IMR-90 (cell line): ENCODE results near the gene RASIP1. TPM values are rescaled to one million over a fixed set of nuclear protein-coding genes. Genes with fewer than 3 reads are reported as not detected.

ENCODE experiments used
- ATAC-seq: fragments of 200-7000 bp; cut with Tn5 transposase; 2 replicates; pipeline ENCODE4 v1.9.1; 2020; ENCODE audit warnings: low read depth, mild to moderate bottlenecking, moderate library complexity
- BruUV-seq: library from RNA; stranded (reverse); fragments of 400-500 nt; replicated peaks from 2 replicates; lab custom pipeline; 2021; lab: Mats Ljungman, UMichigan
- CTCF ChIA-PET: fragments of 300-600 bp; formaldehyde crosslinking; extraction: SDS; loops from one replicate; lab custom pipeline; 2021; ENCODE audit warnings: antibody characterized with exemption; lab: Yijun Ruan, JAX
- POLR2A ChIA-PET: fragments of 300-600 bp; sonication (Branson Sonifier 250); formaldehyde crosslinking; loops from one replicate; lab custom pipeline; 2022; ENCODE audit warnings: antibody characterized with exemption; ENCODE audit not compliant: unreplicated experiment; lab: Charles Lee
- DNase-seq: peaks from one replicate; pipeline ENCODE4 v3.0.0; 2013
- H2AFZ ChIP-seq: replicated peaks from 2 replicates; pipeline ENCODE3; 2013; ENCODE audit warnings: low read length, mild to moderate bottlenecking; ENCODE audit not compliant: poor library complexity
- H2AK5ac ChIP-seq: 2 replicates; pipeline ENCODE4 v1.6.1; 2013; ENCODE audit warnings: low read depth, low read length, inconsistent platforms
- H2AK9ac ChIP-seq: replicated peaks from 2 replicates; pipeline ENCODE3; 2013; ENCODE audit warnings: mild to moderate bottlenecking, low read depth, low read length, moderate library complexity; ENCODE audit not compliant: poor library complexity
- H2BK120ac ChIP-seq: 2 replicates; pipeline ENCODE4 v1.6.1; 2013; ENCODE audit warnings: low read depth, low read length, inconsistent platforms
- H2BK15ac ChIP-seq: 3 replicates; pipeline ENCODE4 v1.6.1; 2013; ENCODE audit warnings: low read depth, low read length, inconsistent platforms
- H2BK20ac ChIP-seq: 2 replicates; pipeline ENCODE4 v1.6.1; 2013; ENCODE audit warnings: low read depth, mild to moderate bottlenecking, inconsistent platforms, low read length, moderate library complexity
- H2BK5ac ChIP-seq: 2 replicates; pipeline ENCODE4 v1.6.1; 2013; ENCODE audit warnings: mild to moderate bottlenecking, low read depth, low read length, inconsistent platforms; ENCODE audit not compliant: poor library complexity, severe bottlenecking
- H3K14ac ChIP-seq: replicated peaks from 2 replicates; pipeline ENCODE4 v1.6.1; 2013; ENCODE audit warnings: low read depth, low read length, inconsistent platforms
- H3K18ac ChIP-seq: 2 replicates; pipeline ENCODE4 v1.6.1; 2013; ENCODE audit warnings: low read depth, low read length, control low read depth
- H3K23ac ChIP-seq: 2 replicates; pipeline ENCODE4 v1.6.1; 2013; ENCODE audit warnings: low read depth, low read length, inconsistent platforms
- H3K27ac ChIP-seq: 2 replicates; pipeline ENCODE4 v1.5.1; 2013; ENCODE audit warnings: mild to moderate bottlenecking, control low read depth, low read length; ENCODE audit not compliant: insufficient read depth
- H3K27me3 ChIP-seq: 2 replicates; pipeline ENCODE4 v1.6.1; 2013; ENCODE audit warnings: low read length; ENCODE audit not compliant: control insufficient read depth, insufficient read depth
- H3K36me3 ChIP-seq: 2 replicates; pipeline ENCODE4 v1.6.1; 2013; ENCODE audit warnings: low read length, mixed read lengths; ENCODE audit not compliant: control insufficient read depth, insufficient read depth
- H3K4ac ChIP-seq: 2 replicates; pipeline ENCODE4 v1.6.1; 2013; ENCODE audit warnings: low read depth, low read length, inconsistent platforms
- H3K4me1 ChIP-seq: 2 replicates; pipeline ENCODE4 v1.6.1; 2013; ENCODE audit warnings: low read length, mixed read lengths; ENCODE audit not compliant: control insufficient read depth, insufficient read depth
- H3K4me2 ChIP-seq: 2 replicates; pipeline ENCODE4 v1.6.1; 2013; ENCODE audit warnings: low read depth, mild to moderate bottlenecking, control low read depth, low read length, moderate library complexity
- H3K4me3 ChIP-seq: 2 replicates; pipeline ENCODE4 v1.5.1; 2013; ENCODE audit warnings: low read depth, mild to moderate bottlenecking, control low read depth, low read length, moderate library complexity; ENCODE audit not compliant: insufficient read depth
- H3K56ac ChIP-seq: 2 replicates; pipeline ENCODE4 v1.6.1; 2013; ENCODE audit warnings: low read length, inconsistent platforms; ENCODE audit not compliant: insufficient read depth; ENCODE audit errors: extremely low read depth
- H3K79me1 ChIP-seq, 2 experiments: 2 replicates each; pipeline ENCODE4 v1.6.1; 2013; ENCODE audit warnings: low read length in 2 of 2, inconsistent platforms in 1 of 2, low read depth in 1 of 2
- H3K9ac ChIP-seq: 2 replicates; pipeline ENCODE4 v1.6.1; 2013; ENCODE audit warnings: low read depth, low read length, control low read depth
- H3K9me1 ChIP-seq: 2 replicates; pipeline ENCODE4 v1.6.1; 2013; ENCODE audit warnings: low read length, inconsistent platforms; ENCODE audit not compliant: insufficient read depth
- H3K9me3 ChIP-seq: 2 replicates; pipeline ENCODE4 v1.6.1; 2013; ENCODE audit warnings: low read length; ENCODE audit not compliant: control insufficient read depth, insufficient read depth
- H4K20me1 ChIP-seq: 2 replicates; pipeline ENCODE4 v1.6.1; 2013; ENCODE audit warnings: low read length, inconsistent platforms; ENCODE audit not compliant: insufficient read depth
- H4K5ac ChIP-seq: 2 replicates; pipeline ENCODE4 v1.6.1; 2013; ENCODE audit warnings: mild to moderate bottlenecking, low read depth, low read length, control low read depth
- H4K8ac ChIP-seq, 2 experiments: 2 replicates each; pipeline ENCODE4 v1.6.1; 2013; ENCODE audit warnings: low read depth in 2 of 2, low read length in 2 of 2, control low read depth in 1 of 2, inconsistent platforms in 1 of 2
- H4K91ac ChIP-seq: 2 replicates; pipeline ENCODE4 v1.6.1; 2013; ENCODE audit warnings: low read depth, low read length, inconsistent platforms; ENCODE audit not compliant: insufficient read depth
- RCOR1 ChIP-seq: IDR thresholded peaks from 2 replicates; pipeline ENCODE4 v1.6.1; 2012; ENCODE audit warnings: mild to moderate bottlenecking, low read length, improper control_type of control experiment; ENCODE audit not compliant: insufficient replicate concordance
- RFX5 ChIP-seq: IDR thresholded peaks from 2 replicates; pipeline ENCODE4 v1.8.0; 2012; ENCODE audit warnings: low read depth, mild to moderate bottlenecking, low read length, moderate library complexity
- WGBS, 2 experiments: methylation state at CpG; one replicate each; pipeline versions ENCODE4 v1.1.5 to v1.1.7; 2013; ENCODE audit warnings: missing lambda C conversion rate in 2 of 2; ENCODE audit not compliant: insufficient read length in 1 of 2; ENCODE audit errors: extremely low coverage in 2 of 2; 5-methylcytosine and 5-hydroxymethylcytosine counted together
- dilution Hi-C: fragments of 300-500 bp; cut with HindIII; formaldehyde crosslinking; loops from one replicate; pipeline ENCODE4 v1.14.3; 2018; ENCODE audit warnings: low sequenced_read_pairs; ENCODE audit not compliant: unreplicated experiment
- in situ Hi-C: fragments of 300-500 bp; cut with MboI; formaldehyde crosslinking; loops from 3 replicates; pipeline ENCODE4 v1.14.3; 2019; ENCODE audit warnings: low sequenced_read_pairs, inconsistent platforms, mixed read lengths
- intact Hi-C: fragments of 100-400 bp; cut with micrococcal nuclease; formaldehyde crosslinking; loops from 2 replicates; pipeline ENCODE4 v1.10.0; 2022
- polyA plus RNA-seq, 3 experiments: library from polyadenylated mRNA; depleted of rRNA; stranded (reverse); fragments of >200 nt; gene quantifications; 2 replicates each; pipeline ENCODE4 v1.2.3, GENCODE V29; 2012; ENCODE audit warnings: low replicate concordance in 1 of 3
- total RNA-seq: library from RNA; depleted of rRNA; stranded (reverse); fragments of >200 nt; gene quantifications from 2 replicates; pipeline ENCODE4 v1.2.3, GENCODE V29; 2012

RASIP1 gene
- total and polyA plus RNA-seq, 2 of the 4 experiments (the other 2 are of a cell fraction), result 0.18 to 0.51 TPM

GRCh38 chr19:48676487-48676886 lies 63.9 kb downstream of the RASIP1 start:
- no TSS peak for BruUV-seq
- POLR2A ChIA-PET, result interaction anchor here (0.6 kb wide), 1 partner anchor 27 kb away, joined by 3 read pairs; no protein-coding TSS in a partner anchor

More at GRCh38 chr19:48676487-48676886, 63.9 kb downstream of the RASIP1 start:
- no peak overlapping the region for H2AK5ac ChIP-seq
- no peak for ATAC-seq
- dilution Hi-C loops, result no loop called here
- no peaks in the 10 kb centered on the region for H3K9me3 ChIP-seq
- no peaks in the 10 kb centered on the region for H3K36me3 ChIP-seq
- H3K18ac ChIP-seq, result no peak overlapping the region
- in situ Hi-C loops, result no loop called here
- 81% methylated on average over 7 of the region's 17 CpGs; no CpG with 5 or more reads in 1 of the 2 experiments for WGBS, 2 experiments
- no peak overlapping the region for H3K23ac ChIP-seq
- H3K79me1 ChIP-seq, result no peaks in the 10 kb centered on the region
- no peak overlapping the region for H3K14ac ChIP-seq
- H4K8ac ChIP-seq, result no peak overlapping the region
- H3K27ac ChIP-seq, result no peak overlapping the region
- no peak overlapping the region for H3K4me2 ChIP-seq
- no peak overlapping the region for H3K4ac ChIP-seq
- no peak overlapping the region for H3K9ac ChIP-seq
- no peak for TF ChIP-seq RFX5
- TF ChIP-seq RCOR1, result no peak
- DNase-seq, result no peak
- H3K27me3 ChIP-seq, result peaks cover 9% of the 10 kb centered on the region; the same call in 1 of the 2 replicates
- CTCF ChIA-PET, result no interaction called here
- H2BK120ac ChIP-seq, result no peak overlapping the region
- H2BK20ac ChIP-seq, result no peak overlapping the region
- no peak overlapping the region for H4K5ac ChIP-seq
- no peak overlapping the region for H2AFZ ChIP-seq
- peaks cover 3% of the 10 kb centered on the region; the same call in 1 of the 2 replicates for H3K4me1 ChIP-seq
- no peak overlapping the region for H4K91ac ChIP-seq
- no peak overlapping the region for H3K4me3 ChIP-seq
- no peak overlapping the region for H2BK5ac ChIP-seq
- no peak overlapping the region for H2BK15ac ChIP-seq
- H3K9me1 ChIP-seq, result peaks cover 7% of the 10 kb centered on the region
- peaks cover 6% of the 10 kb centered on the region; the same call in 1 of the 2 replicates for H4K20me1 ChIP-seq
- H3K56ac ChIP-seq, result no peak overlapping the region
- intact Hi-C loops, result loop anchor here (5.0 kb wide), 1 partner anchor 106 kb away; no protein-coding TSS in a partner anchor
- H2AK9ac ChIP-seq, result no peak overlapping the region
